DMS153 treated with DMSO at 0.1 percent for 48 hours (cell line): Measurements from ENCODE around the gene RAPGEF6.
A peak's percentile ranks its signal among the peaks of the same experiment; 100 is the strongest.
"Not testable (repeated sequence)": the region's sequence is repeated elsewhere in the genome, so short reads cannot be mapped to it uniquely, and the experiment has no call there.

ENCODE experiments used
- DNase-seq: peaks from one replicate; lab custom pipeline; 2025; ENCODE audit not compliant: unreplicated experiment; lab: John Stamatoyannopoulos, UW

Gene RAPGEF6

DNA sequence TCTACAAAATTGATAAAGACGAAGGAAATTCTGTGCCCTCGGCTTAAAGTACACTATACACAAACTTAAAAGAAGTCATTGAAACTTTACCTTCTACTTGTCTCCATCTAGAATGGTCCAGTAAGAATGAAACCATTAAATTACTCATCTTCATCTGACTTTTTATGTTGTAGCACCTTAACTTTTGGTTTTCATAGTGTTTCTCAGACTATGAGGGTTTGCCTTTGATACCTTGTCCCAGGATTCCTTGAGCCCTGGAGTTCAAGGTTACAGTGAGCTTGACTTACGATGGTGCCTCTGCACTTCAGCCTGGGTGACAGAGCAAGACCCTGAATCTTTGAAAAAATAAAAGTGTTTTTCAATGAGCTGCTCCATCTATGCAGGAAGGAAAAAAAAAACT is 239.0 kb downstream of the RAPGEF6 start:
- no peak for DNase-seq

- DNase-seq, result no peak
Measured at GRCh38 chr5:131394128-131394527, 240.9 kb downstream of the RAPGEF6 start.

GRCh38 chr5:131393498-131393968 is 241.5 kb downstream of the RAPGEF6 start:
- DNase-seq, result no peak

GRCh38 chr5:131392466-131393095 is 242.4 kb downstream of the RAPGEF6 start:
- DNase-seq, result no peak

DNA sequence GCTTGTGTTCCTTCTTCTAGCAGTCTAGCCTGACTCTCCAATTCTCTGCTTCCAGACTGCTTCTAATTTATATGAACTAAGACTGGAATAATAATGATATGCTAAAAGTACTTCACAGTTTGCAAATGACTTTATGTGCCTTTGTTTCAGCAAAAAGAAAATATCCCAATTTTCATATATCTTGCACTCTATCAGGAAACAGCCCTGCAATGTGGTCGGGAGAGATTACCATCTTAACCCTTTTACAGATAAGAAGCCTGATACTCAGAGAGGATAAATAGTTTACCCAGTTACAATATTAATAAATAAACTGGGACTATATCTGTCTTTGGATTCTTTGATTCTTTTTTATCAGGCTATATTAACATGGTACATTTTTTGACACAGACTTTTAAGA is 245.2 kb downstream of the RAPGEF6 start:
- no peak for DNase-seq

DNA sequence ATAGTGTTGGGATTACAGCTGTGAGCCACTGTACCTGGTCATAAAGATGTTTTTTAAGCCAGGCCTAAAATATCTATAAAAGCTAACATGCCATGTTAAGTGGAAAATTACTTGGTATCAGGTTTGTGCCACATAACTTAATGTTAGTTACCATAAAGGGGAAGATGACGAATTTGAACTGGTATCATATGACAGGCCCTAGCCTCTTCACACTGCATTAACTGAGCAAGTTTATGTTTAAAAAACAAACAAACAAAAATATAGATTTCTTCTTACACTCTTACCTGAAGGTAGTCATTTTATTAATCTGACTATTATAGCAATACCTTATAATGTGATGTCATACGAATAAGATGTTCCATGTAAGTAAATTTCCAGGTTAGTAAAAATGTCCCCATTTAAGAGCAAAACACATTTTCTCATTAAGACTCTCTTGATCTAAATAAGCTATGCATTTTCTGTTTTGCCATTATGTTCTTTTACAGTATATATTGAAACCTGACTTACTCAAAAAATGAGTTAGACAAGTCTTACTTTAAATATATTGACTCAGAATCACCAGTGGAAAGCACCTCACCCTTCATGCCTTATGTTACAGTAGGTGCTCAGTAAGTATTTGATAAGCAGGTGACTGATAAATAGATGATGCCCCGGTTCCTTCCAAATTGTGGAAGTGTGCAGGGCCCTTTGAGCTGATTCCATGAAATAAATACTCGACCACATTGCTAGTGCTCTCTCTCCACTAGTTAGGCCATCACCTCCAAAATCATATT is 245.7 kb downstream of the RAPGEF6 start:
- no peak for DNase-seq

DNA sequence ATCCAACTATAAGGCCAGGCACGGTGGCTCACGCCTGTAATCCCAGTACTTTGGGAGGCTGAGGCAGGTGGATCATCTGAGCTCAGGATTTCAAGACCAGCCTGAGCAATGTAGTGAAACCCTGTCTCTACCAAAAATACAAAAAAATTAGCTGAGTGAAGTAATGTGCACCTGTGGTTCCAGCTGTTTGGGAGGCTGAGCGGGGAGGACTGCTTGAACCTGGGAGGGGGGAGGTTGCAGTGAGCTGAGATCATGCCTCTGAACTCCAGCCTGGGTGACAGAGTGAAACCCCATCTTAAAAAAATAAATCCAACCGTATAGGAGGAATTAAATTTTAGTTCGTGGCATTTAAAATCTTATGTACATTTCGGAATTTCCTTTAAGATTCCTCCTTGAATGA is 247.8 kb downstream of the RAPGEF6 start:
- DNase-seq, result no peak

GRCh38 chr5:131386779-131387178 is 248.2 kb downstream of the RAPGEF6 start:
- peak; percentile 49 for DNase-seq

DNA sequence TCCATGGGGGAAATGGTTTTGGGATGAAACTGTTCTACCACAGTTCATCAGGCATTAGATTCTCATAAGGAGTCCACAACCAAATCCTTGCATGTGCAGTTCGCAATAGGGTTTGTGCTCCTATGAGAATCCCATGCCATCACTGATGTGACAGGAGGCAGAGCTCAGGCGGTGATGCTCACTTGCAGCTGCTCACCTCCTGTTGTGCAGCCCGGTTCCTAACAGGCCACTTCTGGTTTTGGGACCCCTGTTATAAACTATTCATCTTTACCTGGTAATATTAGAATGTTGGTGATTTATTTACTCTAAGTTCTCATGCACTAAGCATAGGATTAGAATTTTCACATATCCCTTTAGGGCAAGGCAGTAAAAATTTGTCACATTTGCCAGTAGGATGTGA is 248.9 kb downstream of the RAPGEF6 start:
- no peak for DNase-seq

DNA sequence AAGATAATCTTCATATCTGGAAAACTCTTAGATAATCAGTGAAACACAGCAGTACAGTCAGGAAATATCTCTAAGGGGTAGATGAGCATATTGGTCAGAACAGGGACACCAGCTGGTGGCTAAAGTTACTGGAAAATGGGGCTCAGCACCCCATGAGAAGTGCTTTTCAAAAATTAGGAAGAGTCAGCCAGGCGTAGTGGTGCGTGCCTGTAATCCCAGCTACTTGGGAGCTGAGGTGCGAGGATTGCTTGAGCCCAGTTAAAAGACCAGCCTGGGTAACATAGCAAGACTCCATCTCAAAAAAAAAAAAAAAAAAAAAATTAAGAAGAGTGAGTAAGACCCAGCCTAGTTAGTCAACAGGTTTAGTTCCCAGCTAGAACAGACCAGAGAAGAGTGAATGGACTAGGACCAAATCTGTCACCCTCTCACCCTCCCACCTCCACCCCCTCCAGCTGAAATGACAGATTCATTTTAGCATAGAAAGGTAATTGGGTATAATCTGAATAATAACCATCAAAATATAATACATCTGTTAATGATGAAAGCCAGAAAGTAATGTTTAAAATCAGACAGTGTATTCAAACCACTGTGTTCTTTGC is 250.3 kb downstream of the RAPGEF6 start:
- DNase-seq, result no peak

GRCh38 chr5:131384173-131384572 is 250.9 kb downstream of the RAPGEF6 start:
- no peak for DNase-seq

DNA sequence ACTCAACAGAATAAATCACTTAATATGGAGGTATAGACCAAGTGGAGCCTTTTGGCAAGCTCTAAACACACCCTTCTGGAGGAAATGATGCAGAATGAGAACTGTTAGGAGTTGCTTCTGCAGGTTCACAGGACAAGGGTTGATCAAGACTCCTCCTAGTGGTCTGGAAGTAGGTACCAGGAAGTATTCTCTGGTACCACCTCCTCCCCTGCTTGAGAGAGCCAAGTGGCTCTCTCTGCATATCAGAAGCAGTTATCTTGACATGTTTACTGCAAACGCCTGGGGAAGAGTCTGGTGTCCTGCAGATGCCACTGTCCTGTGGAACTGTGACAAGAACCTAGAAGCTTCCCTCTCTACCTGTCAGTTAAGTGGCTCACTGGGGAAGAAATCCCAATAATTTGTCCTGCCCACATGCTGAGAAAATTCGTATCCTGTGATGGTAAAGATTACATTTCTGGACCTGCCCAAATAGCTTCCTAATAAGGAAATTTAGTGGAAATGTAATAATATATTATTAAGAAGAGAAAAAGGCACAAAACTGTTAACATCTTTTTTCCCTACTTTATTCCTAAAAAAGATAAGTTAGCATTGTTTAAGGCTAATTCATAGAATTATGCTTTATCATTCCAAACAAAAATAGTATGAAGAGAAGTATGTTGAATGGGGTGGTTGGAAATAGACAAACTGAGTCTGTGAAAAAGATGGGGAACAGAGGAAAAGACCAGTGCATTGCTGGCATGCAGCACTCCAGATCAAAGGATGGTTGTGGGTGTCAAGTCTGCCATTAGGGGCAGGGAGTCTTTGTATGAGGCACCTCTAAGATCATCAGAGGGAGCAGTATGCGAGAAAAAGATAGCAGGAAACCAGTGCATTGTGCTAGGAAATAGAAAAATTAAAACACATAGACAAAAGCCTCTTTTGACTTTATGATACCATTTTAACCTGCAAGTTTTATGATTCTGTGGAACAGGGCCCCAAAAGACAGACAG is 252.3 kb downstream of the RAPGEF6 start:
- no peak for DNase-seq

DNA sequence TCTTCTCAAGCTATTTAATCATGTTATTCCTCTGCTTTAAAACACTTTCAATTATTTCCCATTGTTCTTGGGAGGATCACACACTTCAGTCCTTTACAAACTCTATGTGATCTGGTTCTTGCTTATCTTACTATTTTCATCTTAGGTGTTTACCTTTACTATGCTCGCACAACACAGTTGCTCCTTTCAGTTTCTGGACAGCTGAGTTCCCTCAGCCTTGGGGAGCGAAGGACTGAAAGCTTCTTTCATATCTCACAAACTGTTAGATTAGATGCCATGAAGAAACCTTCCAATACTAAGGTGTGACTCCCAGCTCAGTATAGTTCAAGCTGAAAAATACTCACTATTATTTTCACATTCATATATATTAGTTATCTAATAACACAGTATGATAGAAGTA is 253.3 kb downstream of the RAPGEF6 start:
- DNase-seq, result no peak

- DNase-seq, result no peak
Measured at GRCh38 chr5:131381021-131381420, 254.0 kb downstream of the RAPGEF6 start.

DNA sequence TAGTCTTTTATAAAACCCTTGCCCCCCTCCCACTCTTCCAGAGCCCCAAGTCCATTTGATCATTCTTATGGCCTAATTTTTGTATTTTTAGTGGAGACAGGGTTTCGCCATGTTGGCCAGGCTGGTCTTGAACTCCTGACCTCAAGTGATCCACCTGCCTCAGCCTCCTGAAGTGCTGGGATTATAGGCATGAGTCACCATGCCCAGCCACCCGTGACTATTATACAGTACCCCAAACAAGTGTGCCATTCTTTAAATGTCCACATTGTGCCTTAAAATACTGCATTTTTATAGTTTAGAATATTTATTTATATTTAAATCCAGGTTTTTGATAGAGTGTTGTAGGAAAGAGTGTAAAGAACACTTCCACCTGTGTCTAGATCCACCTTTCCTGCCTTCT is 254.8 kb downstream of the RAPGEF6 start:
- not testable (repeated sequence) for DNase-seq

- no peak for DNase-seq
Measured at GRCh38 chr5:131379723-131380122, 255.3 kb downstream of the RAPGEF6 start.

DNA sequence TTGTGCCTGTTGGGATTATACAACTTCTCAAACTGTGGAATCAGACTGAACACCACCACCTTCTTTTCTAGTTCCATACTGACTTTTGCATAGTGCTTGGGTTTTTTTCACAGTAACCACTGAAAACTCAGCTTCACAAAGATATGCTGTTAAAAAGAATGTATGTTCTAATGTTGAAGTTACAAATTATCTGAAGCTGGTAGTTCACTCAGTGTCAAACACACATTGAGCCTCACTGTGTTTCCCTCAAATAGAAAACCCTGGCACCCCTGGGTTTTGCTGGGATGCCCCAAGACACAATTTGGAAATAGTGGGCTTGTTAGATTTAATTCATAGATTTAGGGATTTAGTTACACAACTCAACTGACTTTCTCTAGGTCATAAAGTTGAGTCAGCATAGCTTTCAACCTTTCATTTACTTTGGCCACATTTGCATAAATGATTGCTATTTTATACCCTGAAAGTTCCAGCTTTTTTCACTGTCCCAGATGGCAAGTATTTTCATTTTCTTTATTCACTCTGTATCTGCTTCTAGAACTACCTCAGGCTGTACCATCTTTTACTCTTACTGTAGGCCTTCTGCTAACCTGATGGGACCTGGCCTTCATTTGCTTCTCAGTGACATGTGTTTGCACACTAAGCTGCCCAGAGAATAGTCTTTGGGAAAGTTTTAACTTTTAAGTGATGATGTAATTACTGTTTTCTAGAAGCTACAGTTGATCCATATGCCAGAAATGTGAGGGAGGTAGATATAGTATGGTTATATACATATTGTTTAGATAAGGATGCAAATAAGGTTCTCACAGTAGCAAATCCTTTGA is 256.1 kb downstream of the RAPGEF6 start:
- DNase-seq, result no peak

- no peak for DNase-seq
Measured at GRCh38 chr5:131377785-131378325, 257.2 kb downstream of the RAPGEF6 start.

DNA sequence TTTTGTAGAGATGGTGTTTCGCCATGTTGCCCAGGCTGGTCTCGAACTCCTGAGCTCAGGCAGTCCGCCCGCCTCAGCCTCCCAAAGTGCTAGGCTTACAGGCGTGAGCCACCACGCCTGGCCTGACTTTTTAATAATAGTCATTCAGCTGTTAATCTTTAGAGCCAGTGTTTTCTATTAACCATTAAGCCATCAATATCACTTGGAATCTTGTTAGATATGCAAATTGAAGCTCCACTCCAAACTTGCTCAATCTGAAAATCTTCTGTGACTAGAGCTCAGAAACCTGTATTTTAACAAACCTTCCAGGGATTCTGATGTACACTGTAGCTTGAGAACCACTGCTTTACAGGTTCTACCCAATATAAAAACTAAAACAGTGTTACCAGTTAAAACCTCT is 257.7 kb downstream of the RAPGEF6 start:
- no peak for DNase-seq

DNA sequence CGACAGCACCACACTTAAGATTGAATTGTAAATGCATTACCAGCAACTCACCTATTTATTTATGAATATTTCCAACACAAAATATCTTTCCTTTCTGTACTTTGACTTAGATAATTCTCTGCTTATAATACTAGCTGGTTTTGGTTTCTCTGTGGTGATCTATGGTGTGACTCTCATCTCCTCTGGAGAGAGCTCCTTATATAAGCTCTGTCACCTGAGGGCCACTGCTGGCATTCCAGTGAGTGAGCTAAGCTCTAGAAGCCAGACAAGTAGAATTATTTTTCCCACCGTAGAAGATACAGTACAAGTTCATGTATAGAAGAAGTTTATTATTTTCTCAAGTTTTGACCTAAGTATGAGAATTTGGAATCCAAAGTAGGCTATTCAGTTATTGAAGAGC is 259.7 kb downstream of the RAPGEF6 start:
- DNase-seq, result no peak
